Osteoblast (primary cell): ENCODE data around the gene ARR3. TPM values are rescaled to one million over a fixed set of nuclear protein-coding genes. Genes with fewer than 3 reads are reported as not detected.

Experiments
- DNase-seq: peaks from one replicate; pipeline ENCODE4 v3.0.0; 2011; ENCODE audit warnings: low spot score, mixed read lengths; ENCODE audit not compliant: insufficient read length; ENCODE audit errors: missing footprints
- H2AFZ ChIP-seq: 2 replicates; pipeline ENCODE4 v1.6.0; 2011; ENCODE audit warnings: mild to moderate bottlenecking, low read length
- H3K27ac ChIP-seq: 2 replicates; pipeline ENCODE4 v1.5.1; 2011; ENCODE audit warnings: mild to moderate bottlenecking, low read depth, low read length, moderate library complexity
- H3K27me3 ChIP-seq: 2 replicates; pipeline ENCODE4 v1.6.0; 2012; ENCODE audit warnings: mild to moderate bottlenecking, control low read depth, inconsistent platforms, low read length, moderate library complexity; ENCODE audit not compliant: insufficient read depth
- H3K36me3 ChIP-seq: 2 replicates; pipeline ENCODE4 v1.5.1; 2011; ENCODE audit warnings: mild to moderate bottlenecking, low read length, control low read depth, moderate library complexity; ENCODE audit not compliant: insufficient read depth
- H3K4me1 ChIP-seq: 2 replicates; pipeline ENCODE4 v1.5.1; 2011; ENCODE audit warnings: mild to moderate bottlenecking, low read length, control low read depth, moderate library complexity; ENCODE audit not compliant: insufficient read depth
- H3K4me2 ChIP-seq: 2 replicates; pipeline ENCODE4 v1.6.0; 2011; ENCODE audit warnings: mild to moderate bottlenecking, low read length; ENCODE audit not compliant: insufficient read depth
- H3K4me3 ChIP-seq: fragments of 200-600 bp; sonication (generic); 3 replicates; pipeline ENCODE4 v1.5.1; 2012; ENCODE audit warnings: mild to moderate bottlenecking, low read length, inconsistent platforms; ENCODE audit not compliant: insufficient read depth
- H3K79me2 ChIP-seq: 2 replicates; pipeline ENCODE4 v1.6.0; 2012; ENCODE audit warnings: mild to moderate bottlenecking, low read length, control low read depth, inconsistent platforms; ENCODE audit not compliant: insufficient read depth
- H3K9me3 ChIP-seq: 2 replicates; pipeline ENCODE4 v1.5.1; 2011; ENCODE audit warnings: low read depth, low read length, control low read depth
- H4K20me1 ChIP-seq: 2 replicates; pipeline ENCODE4 v1.6.0; 2012; ENCODE audit warnings: mild to moderate bottlenecking, low read length, control low read depth; ENCODE audit not compliant: insufficient read depth
- total RNA-seq: library from RNA; depleted of rRNA; stranded (reverse); fragments of >200 nt; gene quantifications from 2 replicates; pipeline ENCODE4 v1.2.3, GENCODE V29; 2012
- TF ChIP-seq, protein P1 (sequence below): IDR thresholded peaks from 2 replicates; pipeline ENCODE4 v1.5.1; 2011; ENCODE audit warnings: mild to moderate bottlenecking, low read depth, low read length, moderate library complexity; ENCODE audit errors: extremely low read depth

Gene ARR3
- total RNA-seq, 1 donor: not detected

DNA sequence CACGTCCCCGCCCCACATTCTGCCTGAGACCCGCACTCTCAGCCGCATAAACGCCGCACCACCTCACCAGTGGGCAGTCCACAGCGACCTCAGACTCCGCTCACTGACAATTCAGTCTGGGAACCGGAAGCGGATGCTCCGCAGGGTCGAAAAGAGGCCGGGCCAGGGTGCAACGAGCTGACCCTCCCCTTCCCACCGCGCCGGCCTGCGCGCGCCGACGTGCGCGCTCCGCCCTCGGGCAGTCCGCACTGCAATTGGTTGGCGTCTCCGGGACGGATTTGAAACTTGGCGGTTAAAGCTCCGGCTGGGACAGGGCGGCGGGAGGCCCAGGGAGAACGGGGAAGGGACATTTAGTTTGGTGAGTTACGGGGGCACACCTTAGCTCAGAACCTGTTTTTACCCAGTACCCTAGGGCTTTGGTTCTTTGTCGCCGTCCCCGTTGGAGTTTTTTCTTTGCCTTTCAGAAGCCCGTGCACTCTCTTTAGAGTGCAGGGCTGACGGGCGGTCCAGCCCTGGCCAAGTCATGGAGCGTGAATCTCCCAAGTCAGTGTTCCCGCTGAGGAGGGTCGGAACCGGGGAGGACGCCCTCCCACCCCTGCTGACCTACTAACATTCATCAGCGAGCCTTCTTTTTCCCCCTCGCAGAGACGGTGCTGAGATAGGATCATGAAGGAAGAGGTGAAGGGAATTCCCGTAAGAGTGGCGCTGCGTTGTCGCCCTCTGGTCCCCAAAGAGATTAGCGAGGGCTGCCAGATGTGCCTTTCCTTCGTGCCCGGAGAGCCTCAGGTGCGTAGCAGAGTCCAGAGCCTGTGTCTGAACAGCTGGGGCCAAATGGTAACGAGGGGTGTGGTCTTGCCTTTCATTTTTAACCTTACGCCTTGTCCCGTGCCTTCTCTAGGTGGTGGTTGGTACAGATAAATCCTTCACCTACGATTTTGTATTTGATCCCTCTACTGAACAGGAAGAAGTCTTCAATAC, 21.9 kb downstream of the ARR3 start, which contains the start of the genes KIF4A and PDZD11:
Gene KIF4A (plus strand): TSS at position 312 of the 978 bp plus-strand sequence. CDS start 355 bp downstream, at position 667.
Gene PDZD11 (minus strand): TSS at position 135 of the 978 bp plus-strand sequence. CDS start 586 bp downstream, outside the sequence.
- Histone ChIP-seq H3K27ac (peak within 1 kb of the TSS; percentile 34), H4K20me1 (no peaks in the 10 kb centered on the region), H3K79me2 (peaks cover 44% of the 10 kb centered on the region), H3K9me3 (no peaks in the 10 kb centered on the region), H3K4me3 (peak within 1 kb of the TSS; percentile 74), H3K27me3 (no peaks in the 10 kb centered on the region), H3K4me2 (peak within 1 kb of the TSS; percentile 81), H2AFZ (peak within 1 kb of the TSS; percentile 89), H3K4me1 (peaks cover 10% of the 10 kb centered on the region), H3K36me3 (peaks cover 15% of the 10 kb centered on the region)
- DNase-seq: peak; percentile 92
- TF ChIP-seq, protein P1, sequence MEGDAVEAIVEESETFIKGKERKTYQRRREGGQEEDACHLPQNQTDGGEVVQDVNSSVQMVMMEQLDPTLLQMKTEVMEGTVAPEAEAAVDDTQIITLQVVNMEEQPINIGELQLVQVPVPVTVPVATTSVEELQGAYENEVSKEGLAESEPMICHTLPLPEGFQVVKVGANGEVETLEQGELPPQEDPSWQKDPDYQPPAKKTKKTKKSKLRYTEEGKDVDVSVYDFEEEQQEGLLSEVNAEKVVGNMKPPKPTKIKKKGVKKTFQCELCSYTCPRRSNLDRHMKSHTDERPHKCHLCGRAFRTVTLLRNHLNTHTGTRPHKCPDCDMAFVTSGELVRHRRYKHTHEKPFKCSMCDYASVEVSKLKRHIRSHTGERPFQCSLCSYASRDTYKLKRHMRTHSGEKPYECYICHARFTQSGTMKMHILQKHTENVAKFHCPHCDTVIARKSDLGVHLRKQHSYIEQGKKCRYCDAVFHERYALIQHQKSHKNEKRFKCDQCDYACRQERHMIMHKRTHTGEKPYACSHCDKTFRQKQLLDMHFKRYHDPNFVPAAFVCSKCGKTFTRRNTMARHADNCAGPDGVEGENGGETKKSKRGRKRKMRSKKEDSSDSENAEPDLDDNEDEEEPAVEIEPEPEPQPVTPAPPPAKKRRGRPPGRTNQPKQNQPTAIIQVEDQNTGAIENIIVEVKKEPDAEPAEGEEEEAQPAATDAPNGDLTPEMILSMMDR: no peak

GRCh38 chrX:70292788-70293187, 24.7 kb downstream of the ARR3 start:
- Histone ChIP-seq H2AFZ (no peak overlapping the region), H3K27ac (no peak overlapping the region), H3K4me3 (no peak overlapping the region), H3K4me2 (peak overlapping the region; percentile 50), H4K20me1 (no peaks in the 10 kb centered on the region), H3K36me3 (peaks cover 6% of the 10 kb centered on the region), H3K79me2 (peaks cover 62% of the 10 kb centered on the region), H3K9me3 (no peaks in the 10 kb centered on the region), H3K4me1 (peaks cover 10% of the 10 kb centered on the region), H3K27me3 (peaks cover 2% of the 10 kb centered on the region)
- DNase-seq: no peak
- TF ChIP-seq, protein P1: no peak

GRCh38 chrX:70293621-70294020, 25.5 kb downstream of the ARR3 start:
- H3K79me2 ChIP-seq: peaks cover 63% of the 10 kb centered on the region
- no peaks in the 10 kb centered on the region for H4K20me1 ChIP-seq
- H3K9me3 ChIP-seq: no peaks in the 10 kb centered on the region
- no peaks in the 10 kb centered on the region for H3K36me3 ChIP-seq
- DNase-seq: no peak
- peaks cover 4% of the 10 kb centered on the region for H3K27me3 ChIP-seq
- H3K4me1 ChIP-seq: peaks cover 10% of the 10 kb centered on the region
- H3K27ac ChIP-seq: peak overlapping the region; percentile 23
- TF ChIP-seq, protein P1: no peak
- peak overlapping the region; percentile 50 for H3K4me2 ChIP-seq
- H3K4me3 ChIP-seq: no peak overlapping the region
- H2AFZ ChIP-seq: no peak overlapping the region

GRCh38 chrX:70301716-70302115, 33.6 kb downstream of the ARR3 start:
- Histone ChIP-seq H3K4me1 (peaks cover 9% of the 10 kb centered on the region), H3K9me3 (no peaks in the 10 kb centered on the region), H3K27me3 (peaks cover 4% of the 10 kb centered on the region), H2AFZ (peak overlapping the region; percentile 45), H3K36me3 (no peaks in the 10 kb centered on the region), H3K4me2 (peak overlapping the region; percentile 20), H3K4me3 (no peak overlapping the region), H3K79me2 (peaks cover 14% of the 10 kb centered on the region), H3K27ac (peak overlapping the region; percentile 67), H4K20me1 (no peaks in the 10 kb centered on the region)
- TF ChIP-seq, protein P1: no peak
- no peak for DNase-seq
